GM21381 (cell line): ENCODE measurements around the gene MYLK.

Experiments
- ATAC-seq: cut with Tn5 transposase; IDR thresholded peaks from one replicate; pipeline ENCODE4 v1.9.1; 2021; ENCODE audit warnings: mild to moderate bottlenecking, moderate library complexity; ENCODE audit not compliant: unreplicated experiment

MYLK gene

GRCh38 chr3:123778525-123778924 is 105.6 kb downstream of the MYLK start:
- ATAC-seq: no peak

- no peak for ATAC-seq
Measured at GRCh38 chr3:123776071-123776782, 107.9 kb downstream of the MYLK start.

GRCh38 chr3:123774474-123774873 is 109.7 kb downstream of the MYLK start:
- no peak for ATAC-seq

- ATAC-seq: no peak
Measured at GRCh38 chr3:123773681-123774431, 110.3 kb downstream of the MYLK start.

GRCh38 chr3:123769356-123769743 is 114.8 kb downstream of the MYLK start:
- ATAC-seq: no peak

- no peak for ATAC-seq
Measured at GRCh38 chr3:123768480-123769355, 115.4 kb downstream of the MYLK start.

GRCh38 chr3:123767564-123768292 is 116.4 kb downstream of the MYLK start:
- ATAC-seq: no peak

- ATAC-seq: no peak
Measured at GRCh38 chr3:123767009-123767372, 117.1 kb downstream of the MYLK start.

- no peak for ATAC-seq
Measured at GRCh38 chr3:123766193-123767008, 117.7 kb downstream of the MYLK start.

- ATAC-seq: no peak
Measured at GRCh38 chr3:123765475-123766128, 118.5 kb downstream of the MYLK start.

GRCh38 chr3:123764647-123765046 is 119.5 kb downstream of the MYLK start:
- ATAC-seq: no peak

- no peak for ATAC-seq
Measured at GRCh38 chr3:123762805-123763204, 121.3 kb downstream of the MYLK start.

GRCh38 chr3:123760817-123761216 is 123.3 kb downstream of the MYLK start:
- no peak for ATAC-seq

GRCh38 chr3:123759871-123760270 is 124.3 kb downstream of the MYLK start:
- no peak for ATAC-seq

GRCh38 chr3:123759311-123759710 is 124.8 kb downstream of the MYLK start:
- ATAC-seq: no peak

- no peak for ATAC-seq
Measured at GRCh38 chr3:123758081-123758564, 126.0 kb downstream of the MYLK start.

GRCh38 chr3:123757281-123757940 is 126.7 kb downstream of the MYLK start:
- ATAC-seq: no peak

GRCh38 chr3:123755501-123755900 is 128.6 kb downstream of the MYLK start:
- no peak for ATAC-seq

- no peak for ATAC-seq
Measured at GRCh38 chr3:123755085-123755484, 129.0 kb downstream of the MYLK start.
